Measurements from ENCODE around the gene LPP. TPM values are rescaled to one million over a fixed set of nuclear protein-coding genes. Genes with fewer than 3 reads are reported as not detected.
A peak's percentile ranks its signal among the peaks of the same experiment; 100 is the strongest.

LPP gene
- total RNA-seq, 1 donor from 2014 or later = 222 TPM

DNA sequence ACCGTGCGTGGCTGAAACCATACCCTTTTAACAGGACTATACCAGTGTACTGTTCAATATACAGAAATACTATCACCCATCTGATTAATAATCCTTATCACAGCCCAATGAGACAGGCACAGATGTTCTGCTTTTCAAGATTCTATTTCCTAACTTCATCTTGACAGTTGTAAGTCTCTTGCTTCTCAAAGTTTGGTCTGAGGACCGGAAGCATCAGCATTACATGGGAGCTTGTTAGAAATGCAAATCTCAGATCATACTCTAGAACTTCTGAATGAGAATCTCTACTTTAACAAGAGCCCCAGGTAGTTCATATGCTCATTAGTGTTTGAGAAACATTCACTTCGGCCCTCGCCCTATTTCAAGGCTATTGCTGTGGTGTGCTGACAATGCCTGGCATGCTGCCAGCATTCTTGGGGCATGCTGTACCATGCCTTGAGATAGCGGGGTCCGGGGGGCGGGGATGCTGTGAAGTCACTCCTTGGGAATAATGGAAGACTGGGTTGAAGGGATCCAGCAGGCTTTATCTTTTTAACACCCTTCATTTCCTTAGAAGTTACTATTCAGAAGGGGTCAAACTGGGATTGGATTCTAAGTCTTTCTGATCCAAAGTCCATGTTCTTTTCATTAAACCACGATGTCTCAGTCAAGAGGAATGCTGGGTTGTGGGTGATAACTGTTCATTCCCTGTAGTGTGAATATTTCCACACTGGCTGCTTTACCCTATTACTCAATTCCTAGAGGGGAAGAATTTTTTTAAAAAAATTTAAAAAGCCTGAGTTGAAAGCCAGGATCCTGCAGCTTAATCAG is 194.7 kb downstream of the LPP start:
- no peaks in the 10 kb centered on the region for H3K9me3 Mint-ChIP-seq (ENCODE audit: unreplicated experiment)
- DNase-seq (ENCODE audit: low read depth) (peak; percentile 97), FAIRE-seq (peak; percentile 87)
- no peaks in the 10 kb centered on the region for H3K9me3 ChIP-seq (ENCODE audit: insufficient read depth, low read depth, low read length)
- peak overlapping the region; percentile 45 for H3K4me3 Mint-ChIP-seq (ENCODE audit: unreplicated experiment)
- H3K27ac Mint-ChIP-seq (ENCODE audit: unreplicated experiment) = peak overlapping the region; percentile 92
- H3K27me3 ChIP-seq (ENCODE audit: insufficient read depth, low read length) = no peaks in the 10 kb centered on the region
- peak overlapping the region; percentile 62 for H3K4me2 ChIP-seq (ENCODE audit: low read length)
- peaks cover 42% of the 10 kb centered on the region for H4K20me1 ChIP-seq (ENCODE audit: insufficient read depth, low read length)
- no peak overlapping the region for H3K4me3 ChIP-seq (ENCODE audit: insufficient read depth, low read depth, low read length)
- H3K27ac ChIP-seq (ENCODE audit: low read depth, low read length) = peak overlapping the region; percentile 88
- peak overlapping the region; percentile 65 for H3K9ac ChIP-seq (ENCODE audit: low read length)
- H3K79me2 ChIP-seq (ENCODE audit: insufficient read depth, low read length) = peaks cover 81% of the 10 kb centered on the region
- TF ChIP-seq, protein P1, sequence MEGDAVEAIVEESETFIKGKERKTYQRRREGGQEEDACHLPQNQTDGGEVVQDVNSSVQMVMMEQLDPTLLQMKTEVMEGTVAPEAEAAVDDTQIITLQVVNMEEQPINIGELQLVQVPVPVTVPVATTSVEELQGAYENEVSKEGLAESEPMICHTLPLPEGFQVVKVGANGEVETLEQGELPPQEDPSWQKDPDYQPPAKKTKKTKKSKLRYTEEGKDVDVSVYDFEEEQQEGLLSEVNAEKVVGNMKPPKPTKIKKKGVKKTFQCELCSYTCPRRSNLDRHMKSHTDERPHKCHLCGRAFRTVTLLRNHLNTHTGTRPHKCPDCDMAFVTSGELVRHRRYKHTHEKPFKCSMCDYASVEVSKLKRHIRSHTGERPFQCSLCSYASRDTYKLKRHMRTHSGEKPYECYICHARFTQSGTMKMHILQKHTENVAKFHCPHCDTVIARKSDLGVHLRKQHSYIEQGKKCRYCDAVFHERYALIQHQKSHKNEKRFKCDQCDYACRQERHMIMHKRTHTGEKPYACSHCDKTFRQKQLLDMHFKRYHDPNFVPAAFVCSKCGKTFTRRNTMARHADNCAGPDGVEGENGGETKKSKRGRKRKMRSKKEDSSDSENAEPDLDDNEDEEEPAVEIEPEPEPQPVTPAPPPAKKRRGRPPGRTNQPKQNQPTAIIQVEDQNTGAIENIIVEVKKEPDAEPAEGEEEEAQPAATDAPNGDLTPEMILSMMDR (IDR thresholded peaks at IDR 0.05; ENCODE audit: insufficient read depth, low read depth, low read length) = no peak
- TF ChIP-seq EZH2 (IDR thresholded peaks at IDR 0.05; ENCODE audit: insufficient read depth, low read length) = no peak
- H3K4me1 ChIP-seq (ENCODE audit: insufficient read depth, low read length) = peaks cover 43% of the 10 kb centered on the region
- H3K27me3 Mint-ChIP-seq (ENCODE audit: low read depth, unreplicated experiment) = no peaks in the 10 kb centered on the region
- no peak overlapping the region for H2AFZ ChIP-seq (ENCODE audit: low read depth, low read length)
- peaks cover 6% of the 10 kb centered on the region for H3K36me3 ChIP-seq (ENCODE audit: insufficient read depth, low read length)
- peaks cover 54% of the 10 kb centered on the region for H3K4me1 Mint-ChIP-seq (ENCODE audit: low read depth, unreplicated experiment)
- peaks cover 4% of the 10 kb centered on the region for H3K36me3 Mint-ChIP-seq (ENCODE audit: low read depth, unreplicated experiment)

DNA sequence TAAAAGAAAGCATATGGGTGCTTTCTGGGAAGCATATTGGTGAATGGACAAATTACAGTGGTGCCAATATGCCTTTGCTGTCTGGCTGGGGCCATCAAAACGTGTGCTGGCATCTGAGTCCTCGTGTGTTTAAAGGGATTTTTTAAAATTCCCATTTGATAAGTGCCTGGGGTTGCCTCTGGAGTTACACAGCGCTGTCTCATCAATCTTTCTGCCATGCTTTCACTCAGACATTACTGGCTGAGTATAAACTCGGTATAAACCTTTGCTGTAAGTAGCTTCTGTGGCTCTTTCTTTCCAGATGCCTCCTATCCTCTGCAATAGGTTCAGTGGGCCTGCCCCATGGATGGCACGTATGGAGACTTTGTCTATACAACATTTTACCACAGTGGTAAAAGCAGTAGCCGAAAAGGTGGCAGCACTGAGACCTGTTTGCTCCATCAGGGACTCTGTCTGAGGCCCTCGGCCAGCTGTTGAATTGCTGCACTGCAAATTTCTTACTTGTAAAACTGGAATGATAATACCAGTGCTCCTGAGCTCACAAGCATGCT is 195.5 kb downstream of the LPP start:
- H3K9me3 ChIP-seq (ENCODE audit: insufficient read depth, low read depth, low read length) = no peaks in the 10 kb centered on the region
- DNase-seq (ENCODE audit: low read depth) (peak; percentile 45), FAIRE-seq (no peak)
- Mint-ChIP-seq H3K27ac (ENCODE audit: unreplicated experiment) (peak overlapping the region; percentile 92), H3K36me3 (ENCODE audit: low read depth, unreplicated experiment) (peaks cover 4% of the 10 kb centered on the region), H3K27me3 (ENCODE audit: low read depth, unreplicated experiment) (no peaks in the 10 kb centered on the region), H3K4me3 (ENCODE audit: unreplicated experiment) (peak overlapping the region; percentile 36), H3K9me3 (ENCODE audit: unreplicated experiment) (no peaks in the 10 kb centered on the region), H3K4me1 (ENCODE audit: low read depth, unreplicated experiment) (peaks cover 56% of the 10 kb centered on the region)
- peaks cover 42% of the 10 kb centered on the region for H4K20me1 ChIP-seq (ENCODE audit: insufficient read depth, low read length)
- H3K4me2 ChIP-seq (ENCODE audit: low read length) = peak overlapping the region; percentile 39
- peak overlapping the region; percentile 88 for H3K27ac ChIP-seq (ENCODE audit: low read depth, low read length)
- peak overlapping the region; percentile 13 for H3K9ac ChIP-seq (ENCODE audit: low read length)
- H3K4me1 ChIP-seq (ENCODE audit: insufficient read depth, low read length) = peaks cover 36% of the 10 kb centered on the region
- TF ChIP-seq EZH2 (IDR thresholded peaks at IDR 0.05; ENCODE audit: insufficient read depth, low read length) = no peak
- TF ChIP-seq, protein P1 (IDR thresholded peaks at IDR 0.05; ENCODE audit: insufficient read depth, low read depth, low read length) = no peak
- H3K27me3 ChIP-seq (ENCODE audit: insufficient read depth, low read length) = no peaks in the 10 kb centered on the region
- H3K79me2 ChIP-seq (ENCODE audit: insufficient read depth, low read length) = peaks cover 79% of the 10 kb centered on the region
- peaks cover 6% of the 10 kb centered on the region for H3K36me3 ChIP-seq (ENCODE audit: insufficient read depth, low read length)
- no peak overlapping the region for H2AFZ ChIP-seq (ENCODE audit: low read depth, low read length)
- no peak overlapping the region for H3K4me3 ChIP-seq (ENCODE audit: insufficient read depth, low read depth, low read length)
